ENCODE data around the gene VASH2. TPM values are rescaled to one million over a fixed set of nuclear protein-coding genes. Genes with fewer than 3 reads are reported as not detected.

Gene VASH2
- total and polyA plus RNA-seq, 2 donors (not counting 1 experiment from before 2014, with no cell fraction given) = 0.17 to 0.22 TPM

DNA sequence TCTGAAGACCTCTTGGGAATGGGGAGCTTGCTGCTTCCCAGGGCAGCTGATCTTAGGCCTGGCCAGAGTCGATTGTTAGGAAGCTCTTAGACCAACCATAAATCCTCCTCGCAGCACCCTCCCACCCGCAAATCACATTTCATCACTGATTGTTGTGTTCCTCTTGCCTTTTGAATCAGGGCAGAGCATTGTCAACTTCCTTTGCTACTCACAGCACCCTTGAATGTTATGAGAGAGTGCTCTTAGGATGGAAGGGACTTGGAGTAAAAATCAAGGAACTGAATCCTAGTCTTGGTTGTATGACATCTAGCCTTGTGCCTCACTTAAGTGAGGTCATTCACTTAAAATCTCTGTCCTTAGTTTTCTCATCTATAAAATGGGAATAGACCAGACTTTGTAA lies 3.0 kb downstream of the VASH2 start:
- no peak overlapping the region for H3K4me3 ChIP-seq (replicated peaks in 1 of 4; ENCODE audit: control extremely low read depth in 1 of 4, insufficient read depth in 1 of 4, low read depth in 3 of 4, low read length in 4 of 4)
- H3K79me2 ChIP-seq (ENCODE audit: control insufficient read depth, insufficient read depth, low read length) = no peaks in the 10 kb centered on the region
- H4K20me1 ChIP-seq (ENCODE audit: control insufficient read depth, extremely low read depth, insufficient read depth, low read length) = no peaks in the 10 kb centered on the region
- no peak for DNase-seq (ENCODE audit: low read depth in 2 of 2)
- H3K36me3 ChIP-seq (ENCODE audit: control insufficient read depth, insufficient read depth, low read length) = no peaks in the 10 kb centered on the region
- no peak overlapping the region for H3K4me2 ChIP-seq (ENCODE audit: extremely low read depth, insufficient read depth, low read length)
- no peak overlapping the region for H2AFZ ChIP-seq (ENCODE audit: low read length)
- peaks cover 51% of the 10 kb centered on the region for H3K27me3 ChIP-seq (ENCODE audit: control insufficient read depth, insufficient read depth, low read length)
- no peak overlapping the region for H3K27ac ChIP-seq (ENCODE audit: insufficient read depth, low read length)
- no peak overlapping the region for H3K9ac ChIP-seq (ENCODE audit: insufficient read depth, low read length)
- no peaks in the 10 kb centered on the region for H3K9me3 ChIP-seq (ENCODE audit: control insufficient read depth, insufficient read depth, low read depth, low read length)
- TF ChIP-seq, protein P1, sequence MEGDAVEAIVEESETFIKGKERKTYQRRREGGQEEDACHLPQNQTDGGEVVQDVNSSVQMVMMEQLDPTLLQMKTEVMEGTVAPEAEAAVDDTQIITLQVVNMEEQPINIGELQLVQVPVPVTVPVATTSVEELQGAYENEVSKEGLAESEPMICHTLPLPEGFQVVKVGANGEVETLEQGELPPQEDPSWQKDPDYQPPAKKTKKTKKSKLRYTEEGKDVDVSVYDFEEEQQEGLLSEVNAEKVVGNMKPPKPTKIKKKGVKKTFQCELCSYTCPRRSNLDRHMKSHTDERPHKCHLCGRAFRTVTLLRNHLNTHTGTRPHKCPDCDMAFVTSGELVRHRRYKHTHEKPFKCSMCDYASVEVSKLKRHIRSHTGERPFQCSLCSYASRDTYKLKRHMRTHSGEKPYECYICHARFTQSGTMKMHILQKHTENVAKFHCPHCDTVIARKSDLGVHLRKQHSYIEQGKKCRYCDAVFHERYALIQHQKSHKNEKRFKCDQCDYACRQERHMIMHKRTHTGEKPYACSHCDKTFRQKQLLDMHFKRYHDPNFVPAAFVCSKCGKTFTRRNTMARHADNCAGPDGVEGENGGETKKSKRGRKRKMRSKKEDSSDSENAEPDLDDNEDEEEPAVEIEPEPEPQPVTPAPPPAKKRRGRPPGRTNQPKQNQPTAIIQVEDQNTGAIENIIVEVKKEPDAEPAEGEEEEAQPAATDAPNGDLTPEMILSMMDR (conservative IDR thresholded peaks at IDR 0.05 in 1 of 2, IDR thresholded peaks at IDR 0.05 in 1 of 2; ENCODE audit: low read depth in 1 of 2, low read length in 2 of 2) = no peak
- TF ChIP-seq EZH2 (IDR thresholded peaks at IDR 0.05; ENCODE audit: low read length, missing control alignments) = no peak
- H3K4me1 ChIP-seq (ENCODE audit: control insufficient read depth, extremely low read depth, insufficient read depth, low read length) = peaks cover 2% of the 10 kb centered on the region

DNA sequence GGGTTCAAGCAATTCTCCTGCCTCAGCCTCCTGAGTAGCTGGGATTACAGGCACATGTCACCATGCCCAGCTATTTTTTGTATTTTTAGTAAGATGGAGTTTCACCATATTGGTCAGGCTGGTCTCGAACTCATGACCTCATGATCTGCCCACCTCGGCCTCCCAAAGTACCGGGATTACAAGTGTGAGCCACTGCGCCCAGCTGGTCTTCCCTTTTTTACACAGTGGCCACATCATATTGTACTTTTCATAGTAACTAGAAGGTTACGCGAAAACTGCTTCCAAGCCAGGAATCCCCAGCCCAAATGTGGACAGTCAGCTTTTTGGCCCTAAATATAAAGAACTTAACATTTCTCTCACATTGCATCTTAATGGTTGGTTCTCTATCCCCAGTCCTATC lies 4.2 kb downstream of the VASH2 start:
- no peak for TF ChIP-seq EZH2 (IDR thresholded peaks at IDR 0.05; ENCODE audit: low read length, missing control alignments)
- TF ChIP-seq, protein P1 (conservative IDR thresholded peaks at IDR 0.05 in 1 of 2, IDR thresholded peaks at IDR 0.05 in 1 of 2; ENCODE audit: low read depth in 1 of 2, low read length in 2 of 2) = no peak
- no peak overlapping the region for H3K27ac ChIP-seq (ENCODE audit: insufficient read depth, low read length)
- no peak overlapping the region for H3K4me2 ChIP-seq (ENCODE audit: extremely low read depth, insufficient read depth, low read length)
- no peaks in the 10 kb centered on the region for H3K79me2 ChIP-seq (ENCODE audit: control insufficient read depth, insufficient read depth, low read length)
- no peak for DNase-seq (ENCODE audit: low read depth in 2 of 2)
- no peaks in the 10 kb centered on the region for H4K20me1 ChIP-seq (ENCODE audit: control insufficient read depth, extremely low read depth, insufficient read depth, low read length)
- no peak overlapping the region for H2AFZ ChIP-seq (ENCODE audit: low read length)
- H3K4me3 ChIP-seq (replicated peaks in 1 of 4; ENCODE audit: control extremely low read depth in 1 of 4, insufficient read depth in 1 of 4, low read depth in 3 of 4, low read length in 4 of 4) = no peak overlapping the region
- H3K36me3 ChIP-seq (ENCODE audit: control insufficient read depth, insufficient read depth, low read length) = no peaks in the 10 kb centered on the region
- peaks cover 45% of the 10 kb centered on the region for H3K27me3 ChIP-seq (ENCODE audit: control insufficient read depth, insufficient read depth, low read length)
- H3K9me3 ChIP-seq (ENCODE audit: control insufficient read depth, insufficient read depth, low read depth, low read length) = no peaks in the 10 kb centered on the region
- H3K9ac ChIP-seq (ENCODE audit: insufficient read depth, low read length) = no peak overlapping the region
- peaks cover 2% of the 10 kb centered on the region for H3K4me1 ChIP-seq (ENCODE audit: control insufficient read depth, extremely low read depth, insufficient read depth, low read length)

DNA sequence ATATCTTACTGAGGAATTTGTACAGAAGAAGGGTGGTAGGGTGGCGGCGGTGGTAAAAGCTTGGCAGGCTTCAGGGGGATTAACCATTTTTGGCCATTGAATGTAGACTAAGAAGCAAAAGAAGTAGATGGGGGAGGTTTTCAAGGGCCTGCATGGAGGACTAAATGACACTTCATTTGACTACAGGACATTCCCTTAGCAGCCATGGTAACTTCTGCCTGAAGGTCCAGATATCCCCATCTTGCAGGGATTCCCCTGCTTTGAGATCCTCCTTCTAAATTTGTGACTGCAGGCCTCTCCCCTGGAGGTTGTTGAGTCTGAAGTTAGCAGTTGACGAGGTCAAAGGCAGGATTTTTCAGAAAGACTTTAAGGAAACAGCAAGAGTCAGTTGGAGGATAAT lies 4.8 kb downstream of the VASH2 start:
- Histone ChIP-seq H3K79me2 (ENCODE audit: control insufficient read depth, insufficient read depth, low read length) (no peaks in the 10 kb centered on the region), H3K27me3 (ENCODE audit: control insufficient read depth, insufficient read depth, low read length) (peaks cover 40% of the 10 kb centered on the region), H3K9ac (ENCODE audit: insufficient read depth, low read length) (no peak overlapping the region), H2AFZ (ENCODE audit: low read length) (no peak overlapping the region), H3K4me2 (ENCODE audit: extremely low read depth, insufficient read depth, low read length) (no peak overlapping the region), H4K20me1 (ENCODE audit: control insufficient read depth, extremely low read depth, insufficient read depth, low read length) (no peaks in the 10 kb centered on the region), H3K9me3 (ENCODE audit: control insufficient read depth, insufficient read depth, low read depth, low read length) (no peaks in the 10 kb centered on the region), H3K4me1 (ENCODE audit: control insufficient read depth, extremely low read depth, insufficient read depth, low read length) (peaks cover 2% of the 10 kb centered on the region), H3K36me3 (ENCODE audit: control insufficient read depth, insufficient read depth, low read length) (no peaks in the 10 kb centered on the region), H3K27ac (ENCODE audit: insufficient read depth, low read length) (no peak overlapping the region), H3K4me3 (replicated peaks in 1 of 4; ENCODE audit: control extremely low read depth in 1 of 4, insufficient read depth in 1 of 4, low read depth in 3 of 4, low read length in 4 of 4) (no peak overlapping the region)
- DNase-seq (ENCODE audit: low read depth in 2 of 2) = no peak
- TF ChIP-seq, protein P1 (conservative IDR thresholded peaks at IDR 0.05 in 1 of 2, IDR thresholded peaks at IDR 0.05 in 1 of 2; ENCODE audit: low read depth in 1 of 2, low read length in 2 of 2) = no peak
- TF ChIP-seq EZH2 (IDR thresholded peaks at IDR 0.05; ENCODE audit: low read length, missing control alignments) = no peak

All from fibroblast of lung (primary cell).